AG04450 (cell line): ENCODE data around the gene PEA15. TPM values are rescaled to one million over a fixed set of nuclear protein-coding genes. Genes with fewer than 3 reads are reported as not detected.

Experiments used
- CTCF ChIA-PET: fragments of 300-600, 350-600 bp; formaldehyde crosslinking; extraction: SDS; loops from one replicate; lab custom pipeline; 2022; ENCODE audit warnings: antibody characterized with exemption, inconsistent platforms; lab: Charles Lee
- POLR2A ChIA-PET: fragments of 350-600 bp; formaldehyde crosslinking; extraction: SDS; loops from one replicate; lab custom pipeline; 2021; ENCODE audit warnings: antibody characterized with exemption, inconsistent platforms; lab: Yijun Ruan, JAX
- DNase-seq: peaks from one replicate; pipeline ENCODE4 v3.0.0-alpha.2; 2011; ENCODE audit warnings: low read depth, low spot score
- H3K27ac ChIP-seq: one replicate; pipeline ENCODE4 v1.5.1; 2012; ENCODE audit warnings: low read depth, low read length, control low read depth
- H3K27me3 ChIP-seq: one replicate; pipeline ENCODE4 v1.6.0; 2012; ENCODE audit warnings: low read length; ENCODE audit not compliant: control insufficient read depth, insufficient read depth
- H3K4me3 ChIP-seq: 2 replicates; pipeline ENCODE4 v1.5.1; 2011; ENCODE audit warnings: mild to moderate bottlenecking, low read depth, low read length, control low read depth
- H3K9me3 ChIP-seq: 2 replicates; pipeline ENCODE4 v1.5.1; 2012; ENCODE audit warnings: low read length; ENCODE audit not compliant: control insufficient read depth, insufficient read depth
- polyA plus RNA-seq: library from polyadenylated mRNA; depleted of rRNA; stranded (reverse); fragments of >200 nt; gene quantifications from 2 replicates; pipeline ENCODE4 v1.2.3, GENCODE V29; 2011
- TF ChIP-seq, protein P1 (sequence below): IDR thresholded peaks from 2 replicates; pipeline ENCODE4 v1.5.1; 2011; ENCODE audit warnings: low read depth, low read length, control low read depth, inconsistent platforms

Gene PEA15
- polyA plus RNA-seq, 1 experiment, result 512 TPM

DNA sequence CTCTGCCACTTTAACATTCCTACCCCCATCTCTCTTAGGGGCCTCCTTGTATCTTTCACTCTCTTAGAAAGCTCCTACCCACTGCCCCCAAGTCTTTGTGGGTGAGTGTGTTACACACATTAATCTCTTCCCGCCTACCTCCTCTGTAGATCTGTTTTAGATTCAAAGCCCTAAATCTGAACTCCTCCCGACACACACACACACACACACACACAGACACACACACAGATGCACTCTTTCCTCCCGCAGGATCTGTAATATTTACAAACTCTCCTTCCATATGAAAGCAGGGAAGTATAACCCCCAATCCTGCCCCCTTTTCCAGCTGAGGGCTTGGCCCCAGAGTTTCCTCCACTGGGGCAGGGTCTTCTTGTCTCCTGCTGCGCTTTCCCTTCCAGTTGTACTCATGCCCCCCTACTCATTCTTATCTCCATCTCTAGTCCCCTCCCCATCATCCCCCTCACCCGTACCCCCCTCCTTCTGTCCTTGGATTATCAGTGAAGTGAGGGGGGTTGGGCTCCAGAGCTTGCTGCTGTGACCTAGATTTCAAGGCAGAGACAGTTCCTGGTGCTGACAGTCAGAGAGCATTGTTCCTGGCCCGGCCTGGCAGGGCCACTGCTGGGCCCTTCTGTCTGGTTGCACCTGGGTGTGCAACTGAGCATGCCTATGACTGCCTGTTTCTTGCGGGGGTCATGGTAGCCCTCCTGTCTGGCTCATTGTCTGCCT lies 4.3 kb downstream of the PEA15 start:
- H3K27me3 ChIP-seq, result no peaks in the 10 kb centered on the region
- H3K9me3 ChIP-seq, result peaks cover 2% of the 10 kb centered on the region; the same call in 1 of the 2 replicates
- H3K4me3 ChIP-seq, result peak overlapping the region; percentile 11; the same call in 1 of the 2 replicates
- CTCF ChIA-PET, result interaction anchor here (2.4 to 9.2 kb wide), 3 partner anchors 10 to 17 kb away, joined by 18 to 130 read pairs (median 22); no protein-coding TSS in a partner anchor
- peak overlapping the region; percentile 21 for H3K27ac ChIP-seq
- POLR2A ChIA-PET, result interaction anchor here (1.1 kb wide), 1 partner anchor 9 kb away, joined by 4 read pairs; no protein-coding TSS in a partner anchor
- TF ChIP-seq, protein P1, sequence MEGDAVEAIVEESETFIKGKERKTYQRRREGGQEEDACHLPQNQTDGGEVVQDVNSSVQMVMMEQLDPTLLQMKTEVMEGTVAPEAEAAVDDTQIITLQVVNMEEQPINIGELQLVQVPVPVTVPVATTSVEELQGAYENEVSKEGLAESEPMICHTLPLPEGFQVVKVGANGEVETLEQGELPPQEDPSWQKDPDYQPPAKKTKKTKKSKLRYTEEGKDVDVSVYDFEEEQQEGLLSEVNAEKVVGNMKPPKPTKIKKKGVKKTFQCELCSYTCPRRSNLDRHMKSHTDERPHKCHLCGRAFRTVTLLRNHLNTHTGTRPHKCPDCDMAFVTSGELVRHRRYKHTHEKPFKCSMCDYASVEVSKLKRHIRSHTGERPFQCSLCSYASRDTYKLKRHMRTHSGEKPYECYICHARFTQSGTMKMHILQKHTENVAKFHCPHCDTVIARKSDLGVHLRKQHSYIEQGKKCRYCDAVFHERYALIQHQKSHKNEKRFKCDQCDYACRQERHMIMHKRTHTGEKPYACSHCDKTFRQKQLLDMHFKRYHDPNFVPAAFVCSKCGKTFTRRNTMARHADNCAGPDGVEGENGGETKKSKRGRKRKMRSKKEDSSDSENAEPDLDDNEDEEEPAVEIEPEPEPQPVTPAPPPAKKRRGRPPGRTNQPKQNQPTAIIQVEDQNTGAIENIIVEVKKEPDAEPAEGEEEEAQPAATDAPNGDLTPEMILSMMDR, result no peak
- no peak for DNase-seq

- TF ChIP-seq, protein P1, result no peak
- Histone ChIP-seq H3K9me3 (no peaks in the 10 kb centered on the region), H3K27me3 (no peaks in the 10 kb centered on the region), H3K27ac (peak overlapping the region; percentile 21), H3K4me3 (no peak overlapping the region)
- POLR2A ChIA-PET, result no interaction called here
- no peak for DNase-seq
- CTCF ChIA-PET, result interaction anchor here (0.7 to 2.4 kb wide), 5 partner anchors 10 to 125 kb away, joined by 3 to 18 read pairs (median 9); no protein-coding TSS in a partner anchor
Measured at GRCh38 chr1:160210561-160210960, 5.4 kb downstream of the PEA15 start.

DNA sequence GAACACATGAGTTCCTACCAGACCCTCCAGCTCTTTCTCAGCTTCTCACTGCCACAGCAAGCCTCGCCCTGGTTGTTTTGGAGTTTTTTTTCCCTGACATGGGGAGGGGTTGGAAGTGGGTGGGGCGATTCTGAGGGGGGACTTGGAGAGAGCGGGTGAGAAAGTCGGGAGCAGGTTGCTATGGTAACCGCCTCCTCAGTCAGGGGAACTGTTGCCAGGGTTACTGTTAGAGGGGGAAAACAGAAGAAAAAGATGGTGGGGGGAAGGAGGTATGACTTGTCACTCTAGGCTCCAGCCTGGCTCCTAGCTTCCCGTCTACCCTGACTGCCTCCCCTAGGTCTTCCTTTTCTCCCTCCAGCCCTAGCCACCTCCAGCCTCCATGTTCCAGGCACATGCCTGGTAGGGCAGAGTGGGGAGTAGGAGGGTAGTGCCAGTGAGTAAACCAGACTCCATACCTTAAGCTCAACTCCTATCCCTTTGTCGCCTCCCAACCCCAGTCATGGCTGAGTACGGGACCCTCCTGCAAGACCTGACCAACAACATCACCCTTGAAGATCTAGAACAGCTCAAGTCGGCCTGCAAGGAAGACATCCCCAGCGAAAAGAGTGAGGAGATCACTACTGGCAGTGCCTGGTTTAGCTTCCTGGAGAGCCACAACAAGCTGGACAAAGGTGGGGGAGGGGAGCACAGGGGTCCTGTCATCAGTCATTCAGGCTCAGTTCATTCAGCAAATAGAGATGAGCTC lies 6.0 kb downstream of the PEA15 start:
- no peak overlapping the region for H3K4me3 ChIP-seq
- no peak for DNase-seq
- CTCF ChIA-PET, result interaction anchor here (0.7 to 2.4 kb wide), 6 partner anchors 9 to 126 kb away, joined by 3 to 18 read pairs (median 8); no protein-coding TSS in a partner anchor
- POLR2A ChIA-PET, result no interaction called here
- TF ChIP-seq, protein P1, result no peak
- H3K27me3 ChIP-seq, result no peaks in the 10 kb centered on the region
- peak overlapping the region; percentile 21 for H3K27ac ChIP-seq
- no peaks in the 10 kb centered on the region for H3K9me3 ChIP-seq

- TF ChIP-seq, protein P1, result no peak
- CTCF ChIA-PET, result interaction anchor here (1.7 kb wide), 2 partner anchors 21 to 106 kb away, joined by 3 to 9 read pairs; no protein-coding TSS in a partner anchor
- no peaks in the 10 kb centered on the region for H3K9me3 ChIP-seq
Measured at GRCh38 chr1:160214481-160215140, 9.4 kb downstream of the PEA15 start.

More at GRCh38 chr1:160214481-160215140, 9.4 kb downstream of the PEA15 start:
- H3K4me3 ChIP-seq, result no peak overlapping the region
- H3K27me3 ChIP-seq, result no peaks in the 10 kb centered on the region
- H3K27ac ChIP-seq, result peak overlapping the region; percentile 31
- POLR2A ChIA-PET, result no interaction called here
- DNase-seq, result no peak
